ENCODE measurements around the gene TMEM98. TPM values are rescaled to one million over a fixed set of nuclear protein-coding genes. Genes with fewer than 3 reads are reported as not detected.
"Not testable (repeated sequence)": the region's sequence is repeated elsewhere in the genome, so short reads cannot be mapped to it uniquely, and the experiment has no call there.

The TMEM98 gene
- total RNA-seq, 4 donors from 2014 or later = 1.7 to 8.0 (median 6.7) TPM

GRCh38 chr17:32976131-32976530 is 48.2 kb downstream of the TMEM98 start:
- H3K27ac ChIP-seq = no peak overlapping the region
- in situ Hi-C loops (cut with MboI; ENCODE audit: low sequenced_read_pairs in 4 of 4) (no loop called here), intact Hi-C loops (cut with DNase I; ENCODE audit: low total_unique reads) (no loop called here)
- DNase-seq (no peak), ATAC-seq (no peak)
- H3K9me3 ChIP-seq = no peaks in the 10 kb centered on the region
- H3K36me3 ChIP-seq = no peaks in the 10 kb centered on the region
- H3K4me1 ChIP-seq = no peaks in the 10 kb centered on the region
- H3K27me3 ChIP-seq = no peaks in the 10 kb centered on the region
- no peak overlapping the region for H3K4me3 ChIP-seq
- TF ChIP-seq CTCF (IDR thresholded peaks at IDR 0.05 in 4 of 5, conservative IDR thresholded peaks at IDR 0.05 in 1 of 5) = no peak
- TF ChIP-seq POLR2A (IDR thresholded peaks at IDR 0.05) = no peak

GRCh38 chr17:32976605-32977004 is 48.7 kb downstream of the TMEM98 start:
- DNase-seq (no peak), ATAC-seq (no peak)
- Histone ChIP-seq H3K4me1 (no peaks in the 10 kb centered on the region), H3K36me3 (no peaks in the 10 kb centered on the region), H3K4me3 (no peak overlapping the region), H3K9me3 (no peaks in the 10 kb centered on the region), H3K27ac (no peak overlapping the region), H3K27me3 (no peaks in the 10 kb centered on the region)
- intact Hi-C loops (cut with DNase I; ENCODE audit: low total_unique reads) (no loop called here), in situ Hi-C loops (cut with MboI; ENCODE audit: low sequenced_read_pairs in 4 of 4) (no loop called here)
- no peak for TF ChIP-seq CTCF (IDR thresholded peaks at IDR 0.05 in 4 of 5, conservative IDR thresholded peaks at IDR 0.05 in 1 of 5)
- no peak for TF ChIP-seq POLR2A (IDR thresholded peaks at IDR 0.05)

GRCh38 chr17:32980230-32980629 is 52.3 kb downstream of the TMEM98 start:
- Histone ChIP-seq H3K27ac (no peak overlapping the region), H3K4me1 (no peaks in the 10 kb centered on the region), H3K9me3 (no peaks in the 10 kb centered on the region), H3K36me3 (no peaks in the 10 kb centered on the region), H3K4me3 (no peak overlapping the region), H3K27me3 (no peaks in the 10 kb centered on the region)
- TF ChIP-seq CTCF (IDR thresholded peaks at IDR 0.05 in 4 of 5, conservative IDR thresholded peaks at IDR 0.05 in 1 of 5) (no peak), POLR2A (IDR thresholded peaks at IDR 0.05) (no peak)
- ATAC-seq = no peak
- in situ Hi-C loops (cut with MboI; ENCODE audit: low sequenced_read_pairs in 4 of 4) = no loop called here
- intact Hi-C loops (cut with DNase I; ENCODE audit: low total_unique reads) = no loop called here
- DNase-seq = no peak

- H3K27me3 ChIP-seq; H3K4me3 ChIP-seq; H3K9me3 ChIP-seq; H3K27ac ChIP-seq; DNase-seq; in situ Hi-C loops (cut with MboI; ENCODE audit: low sequenced_read_pairs in 4 of 4); intact Hi-C loops (cut with DNase I; ENCODE audit: low total_unique reads); ATAC-seq; H3K36me3 ChIP-seq; H3K4me1 ChIP-seq: not testable (repeated sequence)
These were observed 53.7 kb downstream of the TMEM98 start for GRCh38 chr17:32981611-32982010.

GRCh38 chr17:32985050-32985756 is 57.2 kb downstream of the TMEM98 start:
- Histone ChIP-seq H3K4me1 (no peaks in the 10 kb centered on the region), H3K4me3 (no peak overlapping the region), H3K27ac (no peak overlapping the region), H3K9me3 (no peaks in the 10 kb centered on the region), H3K27me3 (no peaks in the 10 kb centered on the region), H3K36me3 (no peaks in the 10 kb centered on the region)
- no peak for DNase-seq
- TF ChIP-seq CTCF (IDR thresholded peaks at IDR 0.05 in 4 of 5, conservative IDR thresholded peaks at IDR 0.05 in 1 of 5) (no peak), POLR2A (IDR thresholded peaks at IDR 0.05) (no peak)
- no peak for ATAC-seq
- intact Hi-C loops (cut with DNase I; ENCODE audit: low total_unique reads) = no loop called here
- in situ Hi-C loops (cut with MboI; ENCODE audit: low sequenced_read_pairs in 4 of 4) = no loop called here

GRCh38 chr17:32987453-32987805 is 59.5 kb downstream of the TMEM98 start:
- ATAC-seq; DNase-seq; H3K4me3 ChIP-seq; intact Hi-C loops (cut with DNase I; ENCODE audit: low total_unique reads); H3K27ac ChIP-seq; H3K4me1 ChIP-seq; H3K9me3 ChIP-seq; in situ Hi-C loops (cut with MboI; ENCODE audit: low sequenced_read_pairs in 4 of 4); H3K36me3 ChIP-seq; H3K27me3 ChIP-seq: not testable (repeated sequence)

- H3K4me1 ChIP-seq; H3K9me3 ChIP-seq; in situ Hi-C loops (cut with MboI; ENCODE audit: low sequenced_read_pairs in 4 of 4); H3K4me3 ChIP-seq; H3K27ac ChIP-seq; H3K36me3 ChIP-seq; ATAC-seq; H3K27me3 ChIP-seq; intact Hi-C loops (cut with DNase I; ENCODE audit: low total_unique reads); DNase-seq: not testable (repeated sequence)
These were observed 59.9 kb downstream of the TMEM98 start for GRCh38 chr17:32987868-32988267.

Measured in gastrocnemius medialis (tissue), 4 donors.